ENCODE results near the gene ONECUT2.
"Not testable (repeated sequence)": the region's sequence is repeated elsewhere in the genome, so short reads cannot be mapped to it uniquely, and the experiment has no call there.

Gene ONECUT2

GRCh38 chr18:57447154-57447621, 12.0 kb downstream of the ONECUT2 start:
- DNase-seq, result no peak

- no peak for DNase-seq
Measured at GRCh38 chr18:57455576-57456129, 20.5 kb downstream of the ONECUT2 start.

- no peak for DNase-seq
Measured at GRCh38 chr18:57461652-57462269, 26.6 kb downstream of the ONECUT2 start.

DNA sequence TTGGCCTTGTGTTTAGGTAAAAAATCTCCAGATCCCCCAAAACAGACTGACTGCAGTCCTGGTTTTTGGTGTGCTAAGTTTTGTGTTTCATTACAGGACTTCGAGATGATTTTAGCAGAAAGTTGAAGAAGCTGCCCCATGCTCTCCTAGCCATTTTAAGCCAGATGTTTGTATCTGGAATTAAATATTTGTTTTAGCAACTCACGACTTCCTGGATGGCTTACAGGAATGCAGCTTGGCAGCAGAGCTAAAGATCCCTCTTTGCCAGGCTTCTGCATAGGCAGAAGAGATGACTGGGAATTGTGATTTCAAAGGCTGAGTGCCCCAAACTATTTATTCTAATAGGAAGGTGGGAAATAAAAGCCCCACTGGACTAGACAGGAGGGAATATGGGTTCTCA, 31.1 kb downstream of the ONECUT2 start:
- DNase-seq, result no peak

- no peak for DNase-seq
Measured at GRCh38 chr18:57466745-57467409, 31.7 kb downstream of the ONECUT2 start.

DNA sequence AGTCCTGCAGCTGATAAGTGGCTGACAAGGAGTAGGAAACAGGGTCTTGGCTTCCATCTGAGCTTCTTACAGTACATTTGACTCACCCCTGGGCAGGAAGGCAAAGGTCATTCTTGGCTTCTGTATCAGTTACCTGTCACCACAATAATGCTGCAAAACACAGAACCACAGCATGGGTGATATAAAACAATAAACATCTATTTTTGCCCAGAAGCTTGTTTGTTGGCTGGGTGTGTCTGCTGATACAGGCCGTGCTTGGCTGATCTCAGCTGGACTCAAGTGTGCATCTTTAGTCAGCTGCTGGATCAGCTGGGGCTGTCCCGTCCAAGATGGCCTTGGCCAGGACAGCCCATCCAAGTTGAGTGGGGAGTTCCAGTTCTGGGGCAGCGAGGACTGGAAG, 34.7 kb downstream of the ONECUT2 start:
- DNase-seq, result no peak

DNA sequence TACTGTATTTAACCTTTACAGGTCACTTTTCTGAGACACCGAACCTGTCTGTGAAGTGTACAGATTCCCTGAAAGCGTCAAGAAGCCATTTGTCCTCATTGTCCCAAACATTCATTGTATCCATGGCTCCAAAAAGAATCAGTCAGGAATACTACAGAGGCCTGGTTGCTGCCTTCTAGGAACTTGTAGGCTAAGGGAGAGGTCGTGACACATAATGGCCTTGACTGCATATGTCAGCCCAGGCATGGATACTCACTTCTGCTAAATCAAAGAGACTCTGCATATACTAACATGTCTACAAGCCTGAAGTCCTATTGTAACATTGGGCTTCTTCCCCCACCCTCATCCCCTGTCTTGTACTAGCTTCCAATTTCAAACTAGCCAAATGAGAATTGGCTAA, 40.2 kb downstream of the ONECUT2 start:
- no peak for DNase-seq

DNA sequence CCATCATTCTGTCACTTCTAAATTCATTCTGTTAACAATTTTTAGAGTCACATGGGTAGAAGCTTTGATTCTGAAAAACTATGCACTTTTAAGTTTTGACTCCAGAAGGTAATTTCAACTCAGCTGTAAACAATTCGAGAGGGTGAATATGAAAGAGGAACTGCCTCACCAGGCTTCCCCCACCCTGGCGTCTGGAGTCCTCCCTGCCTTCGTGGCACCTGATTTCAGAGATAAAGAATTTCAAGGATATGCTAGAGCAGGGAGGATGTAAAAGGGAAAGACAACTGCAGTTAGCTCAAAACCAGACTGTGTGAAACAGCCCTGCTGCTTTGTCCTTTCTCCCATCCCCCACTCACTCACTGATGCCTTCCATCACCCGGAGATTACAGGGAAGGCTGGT, 40.7 kb downstream of the ONECUT2 start:
- DNase-seq, result no peak

DNA sequence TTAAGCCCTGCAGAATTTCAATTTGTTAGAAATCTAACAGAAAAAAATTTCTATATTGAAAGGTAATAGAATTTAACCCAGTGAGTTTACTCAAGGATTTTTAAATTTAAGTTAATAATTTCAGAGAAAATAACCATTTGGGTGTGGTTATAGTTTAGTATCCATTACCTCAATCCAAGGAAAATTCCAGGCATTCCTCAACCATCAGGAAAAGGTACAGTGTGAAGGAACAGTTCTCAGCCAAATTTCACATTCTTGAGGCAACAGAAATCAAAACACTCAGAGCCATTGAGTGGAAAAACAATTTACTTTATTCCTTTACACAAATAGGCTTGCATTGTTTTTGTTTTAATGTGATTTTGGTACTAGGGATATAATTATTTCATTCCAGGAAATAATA, 45.6 kb downstream of the ONECUT2 start:
- DNase-seq, result no peak

DNA sequence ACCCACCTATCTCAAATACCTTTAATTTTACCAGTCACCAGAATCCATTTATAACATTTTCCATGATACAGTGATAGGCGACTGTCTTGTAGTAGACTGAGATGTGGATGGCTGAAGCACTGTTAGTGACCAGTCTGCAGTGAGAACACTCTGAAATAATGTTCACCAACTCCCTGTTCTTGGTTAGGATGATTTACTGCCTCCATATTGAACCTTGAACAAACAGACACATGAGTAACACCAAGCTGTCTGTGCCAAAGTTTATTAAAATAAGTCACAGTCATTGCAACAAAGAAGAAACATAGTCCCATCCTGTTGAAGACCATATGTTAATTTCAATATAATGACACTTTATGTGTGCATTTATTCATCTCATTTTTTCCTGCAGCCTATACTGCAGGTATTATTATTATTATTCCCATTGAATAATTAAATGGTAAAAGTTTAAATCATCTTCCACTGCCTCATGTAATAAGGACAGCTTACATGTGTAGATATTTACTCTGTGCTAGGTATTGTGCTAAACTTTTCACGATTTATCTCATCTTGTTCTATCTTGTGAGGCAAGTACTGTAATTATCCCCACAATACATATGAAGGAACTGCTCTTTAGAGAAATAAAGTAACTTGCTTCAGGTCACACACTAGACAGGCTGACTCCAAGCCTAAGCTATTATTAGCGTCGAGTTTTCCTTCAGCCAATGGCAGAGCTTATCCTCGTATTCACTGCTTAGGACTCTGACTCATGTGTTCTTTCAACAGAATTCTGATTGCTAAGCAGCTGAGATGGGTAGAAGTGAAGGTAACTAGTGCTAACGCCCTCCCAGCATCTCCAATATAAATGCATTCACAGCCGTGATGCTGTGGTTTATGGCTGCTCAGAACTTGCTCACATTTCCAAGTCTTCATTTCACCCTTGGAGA, 62.5 kb downstream of the ONECUT2 start:
- DNase-seq, result no peak

DNA sequence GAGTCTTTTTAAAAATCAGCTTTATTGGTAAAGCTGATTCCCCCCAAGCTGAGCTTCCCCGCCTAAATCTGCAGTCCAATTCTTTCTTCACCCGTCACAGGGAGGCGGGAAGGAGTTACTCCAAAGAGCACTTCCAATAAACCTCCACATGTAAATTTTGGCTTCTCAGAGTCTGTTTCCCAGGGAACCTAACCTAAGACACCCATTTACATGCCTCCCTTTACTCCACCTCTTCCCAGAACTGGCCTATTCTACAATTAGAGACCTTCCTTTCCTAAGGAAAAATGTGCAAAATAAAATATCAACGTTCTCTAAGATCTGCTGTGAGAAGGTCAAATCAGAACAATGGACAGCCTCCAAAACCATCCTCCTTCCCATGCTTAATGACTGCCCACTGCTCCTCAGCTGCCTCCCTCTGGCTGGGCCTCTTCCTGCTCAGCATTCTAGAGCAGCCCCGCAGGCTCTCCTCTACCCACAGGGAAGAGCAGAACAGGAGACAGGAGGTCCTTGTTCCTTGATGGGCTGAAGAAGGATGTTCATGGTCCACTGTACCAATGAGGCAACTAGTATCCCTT, 63.6 kb downstream of the ONECUT2 start:
- no peak for DNase-seq

GRCh38 chr18:57502624-57503023, 67.5 kb downstream of the ONECUT2 start:
- no peak for DNase-seq

- no peak for DNase-seq
Measured at GRCh38 chr18:57505231-57505630, 70.1 kb downstream of the ONECUT2 start.

DNA sequence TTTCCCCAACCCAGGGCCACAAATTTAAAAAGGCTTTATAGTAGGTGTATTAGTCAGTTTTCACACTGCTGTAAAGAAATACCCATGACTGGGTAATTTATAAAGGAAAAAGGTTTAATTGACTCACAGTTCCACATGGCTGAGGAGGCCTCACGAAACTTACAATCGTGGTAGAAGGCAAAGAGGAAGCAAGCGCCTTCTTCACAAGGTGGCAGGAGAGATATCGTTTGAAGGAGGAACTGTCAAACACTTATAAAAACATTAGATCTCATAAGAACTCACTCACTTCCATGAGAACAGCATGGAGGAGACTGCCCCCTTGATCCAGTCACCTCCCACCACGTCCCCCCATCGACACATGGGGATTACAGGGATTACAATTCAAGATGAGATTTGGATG, 80.9 kb downstream of the ONECUT2 start:
- no peak for DNase-seq

GRCh38 chr18:57518533-57518932, 83.4 kb downstream of the ONECUT2 start:
- no peak for DNase-seq

- DNase-seq, result no peak
Measured at GRCh38 chr18:57519668-57520424, 84.7 kb downstream of the ONECUT2 start.

GRCh38 chr18:57522348-57522747, 87.2 kb downstream of the ONECUT2 start:
- not testable (repeated sequence) for DNase-seq

DNA sequence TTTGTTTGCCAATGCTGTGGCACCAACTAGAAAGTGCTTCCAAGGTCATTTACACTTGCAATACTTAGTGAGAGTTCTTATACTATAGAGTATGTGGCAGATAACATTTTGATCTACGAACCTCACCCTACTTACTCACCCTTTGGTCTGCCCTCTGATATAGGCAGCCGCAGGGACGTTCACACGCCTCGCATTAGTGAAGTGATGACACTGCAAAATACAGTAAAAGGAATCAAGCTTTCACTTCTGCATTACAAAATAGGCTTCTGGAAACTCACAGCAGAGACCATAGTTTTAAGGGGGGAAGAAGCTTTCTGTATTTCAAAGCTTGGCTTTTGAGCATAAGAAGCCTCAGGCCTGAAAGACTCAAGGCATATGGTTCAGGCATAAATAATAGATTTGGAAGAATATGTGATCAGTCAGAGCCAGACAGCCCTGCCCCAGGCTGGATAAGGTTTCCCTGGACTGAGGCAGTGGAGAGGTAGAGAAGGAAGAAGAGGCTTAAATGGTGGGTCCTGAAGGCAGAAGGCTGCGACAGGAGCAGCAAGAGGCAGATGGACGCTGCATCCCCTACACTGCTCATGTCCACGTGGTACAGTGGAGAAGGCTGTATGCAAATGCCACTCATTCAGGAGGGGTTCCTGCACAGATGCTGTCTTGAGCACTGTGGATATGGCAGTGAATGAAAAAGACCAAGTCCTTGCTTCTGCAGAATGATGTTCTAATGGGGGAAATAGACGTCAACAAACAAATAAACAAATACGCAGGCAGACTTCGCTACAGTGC, 88.2 kb downstream of the ONECUT2 start:
- DNase-seq, result no peak

DNA sequence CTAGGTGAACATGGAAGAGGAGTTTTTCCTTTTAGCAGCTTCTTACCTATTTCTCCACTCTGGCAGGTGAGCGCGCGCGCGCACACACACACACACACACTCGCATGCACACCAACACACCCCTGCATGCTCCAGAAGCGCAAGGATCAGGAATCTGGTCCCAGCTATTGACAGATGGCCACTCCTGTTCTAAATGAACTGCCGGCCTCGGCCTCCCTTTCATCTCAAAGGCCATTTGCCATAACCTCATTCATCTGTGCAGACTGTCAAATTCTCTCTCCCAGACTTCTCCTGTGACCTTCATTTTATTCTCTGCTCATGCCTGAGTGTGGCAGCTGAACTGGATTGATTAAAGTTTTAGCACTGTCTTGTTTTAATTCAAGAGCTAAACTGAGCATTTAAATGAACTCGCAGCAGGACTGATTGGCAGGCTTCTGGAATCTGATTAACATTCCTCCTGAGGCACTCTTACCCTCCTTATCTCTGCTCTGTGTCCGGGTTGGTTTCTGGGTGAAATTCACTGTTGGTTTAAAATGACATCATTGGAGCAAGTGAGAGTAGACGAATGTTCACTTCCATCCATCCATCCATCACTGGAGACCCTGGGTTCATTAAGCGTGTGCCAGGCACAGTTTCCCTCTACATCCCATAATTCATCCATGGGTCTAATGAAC, 92.5 kb downstream of the ONECUT2 start:
- no peak for DNase-seq

DNA sequence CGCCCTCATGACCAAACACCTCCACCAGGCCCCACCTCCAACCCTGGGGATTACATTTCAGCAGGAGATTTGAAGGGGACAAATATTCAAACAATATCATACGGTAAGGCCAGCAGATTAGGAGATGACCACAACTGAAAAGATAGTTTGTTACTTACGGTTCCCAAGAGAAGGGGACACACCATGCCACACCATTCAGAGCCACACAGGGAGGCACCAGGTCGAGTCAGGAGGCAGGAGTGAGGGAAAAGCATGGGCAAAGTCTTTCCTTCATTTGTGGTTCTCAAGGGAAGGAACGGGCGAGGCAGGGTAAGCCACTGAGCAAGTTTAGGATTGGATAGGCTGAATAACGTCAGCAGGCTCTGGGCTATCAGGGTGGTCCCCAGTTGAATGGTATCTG, 94.0 kb downstream of the ONECUT2 start:
- DNase-seq, result no peak

Measured in stimulated activated CD4-positive, alpha-beta T cell treated with anti-CD3 and anti-CD28 coated beads, Interleukin-12 subunit alpha, Interleukin-12 subunit beta, amount 100 ng/mL, for 4 hours (primary cell).